ENCODE data around the gene DCK.
"Not testable (repeated sequence)": the region's sequence is repeated elsewhere in the genome, so short reads cannot be mapped to it uniquely, and the experiment has no call there.

Gene DCK

DNA sequence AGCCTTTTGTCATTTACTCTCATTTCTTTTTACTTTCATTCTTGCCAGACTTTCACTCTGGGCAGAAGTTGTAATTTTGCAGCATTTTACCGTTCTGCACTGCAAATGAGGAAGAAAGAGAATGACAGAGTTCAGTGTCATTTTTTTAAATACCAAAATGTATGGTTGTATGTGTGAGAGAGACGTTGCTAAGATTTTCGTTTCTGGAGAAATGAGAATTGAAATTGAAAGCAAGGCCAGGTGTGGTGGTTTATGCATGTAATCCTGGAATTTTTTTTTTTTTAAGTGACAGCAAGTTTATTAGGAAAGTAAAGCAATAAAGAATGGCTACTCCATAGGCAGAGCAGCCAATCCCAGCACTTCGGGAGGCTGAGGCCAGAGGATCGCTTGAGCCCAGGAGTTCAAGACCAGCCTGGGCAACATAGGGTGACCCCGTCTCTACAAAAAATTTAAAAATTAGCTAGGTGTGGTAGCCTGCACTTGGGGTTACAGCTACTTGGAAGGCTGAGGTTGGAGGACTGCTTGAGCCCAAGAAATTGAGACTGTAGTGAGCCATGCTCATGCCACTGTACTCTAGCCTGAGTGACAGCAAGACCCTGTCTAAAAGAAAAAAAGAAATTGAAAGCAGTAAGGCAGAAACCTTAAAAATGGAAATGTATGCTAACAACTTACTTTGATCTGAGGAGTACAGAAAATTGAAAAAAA lies 12.9 kb downstream of the DCK start:
- Histone ChIP-seq H3K36me3 (no peaks in the 10 kb centered on the region), H3K27me3 (no peaks in the 10 kb centered on the region), H3K4me1 (peaks cover 5% of the 10 kb centered on the region), H3K9me3 (no peaks in the 10 kb centered on the region), H3K4me3 (ENCODE audit: low read depth, low read length) (no peak overlapping the region)
- DNase-seq, result no peak
- no peak for TF ChIP-seq CTCF (IDR thresholded peaks at IDR 0.05; ENCODE audit: low read depth, low read length)

- Histone ChIP-seq H3K9me3 (no peaks in the 10 kb centered on the region), H3K36me3 (no peaks in the 10 kb centered on the region), H3K27me3 (no peaks in the 10 kb centered on the region), H3K4me1 (peaks cover 5% of the 10 kb centered on the region), H3K4me3 (ENCODE audit: low read depth, low read length) (no peak overlapping the region)
- no peak for DNase-seq
- TF ChIP-seq CTCF (IDR thresholded peaks at IDR 0.05; ENCODE audit: low read depth, low read length), result no peak
Measured at GRCh38 chr4:71008196-71008595, 14.7 kb downstream of the DCK start.

DNA sequence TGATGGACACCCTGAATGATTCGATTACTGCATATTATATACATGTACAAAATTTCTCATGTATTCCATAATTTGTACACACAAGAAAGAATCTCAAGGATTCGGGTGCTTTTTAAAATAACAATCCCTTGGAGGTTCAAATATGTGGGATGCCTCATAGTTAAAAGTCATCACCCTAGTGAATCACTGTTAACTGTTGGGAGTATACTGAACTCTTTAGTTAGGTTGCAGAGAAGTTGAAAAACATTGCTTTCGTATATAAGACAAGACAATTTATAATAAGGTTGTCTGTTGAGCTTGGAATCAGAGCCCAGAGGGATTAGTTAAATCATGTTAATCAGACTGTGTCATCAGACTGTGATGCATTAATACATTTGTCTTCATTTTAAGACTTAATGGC lies 15.6 kb downstream of the DCK start:
- H3K4me1 ChIP-seq, result peaks cover 5% of the 10 kb centered on the region
- H3K9me3 ChIP-seq, result no peaks in the 10 kb centered on the region
- DNase-seq, result no peak
- H3K4me3 ChIP-seq (ENCODE audit: low read depth, low read length), result no peak overlapping the region
- no peak for TF ChIP-seq CTCF (IDR thresholded peaks at IDR 0.05; ENCODE audit: low read depth, low read length)
- no peaks in the 10 kb centered on the region for H3K36me3 ChIP-seq
- no peaks in the 10 kb centered on the region for H3K27me3 ChIP-seq

DNA sequence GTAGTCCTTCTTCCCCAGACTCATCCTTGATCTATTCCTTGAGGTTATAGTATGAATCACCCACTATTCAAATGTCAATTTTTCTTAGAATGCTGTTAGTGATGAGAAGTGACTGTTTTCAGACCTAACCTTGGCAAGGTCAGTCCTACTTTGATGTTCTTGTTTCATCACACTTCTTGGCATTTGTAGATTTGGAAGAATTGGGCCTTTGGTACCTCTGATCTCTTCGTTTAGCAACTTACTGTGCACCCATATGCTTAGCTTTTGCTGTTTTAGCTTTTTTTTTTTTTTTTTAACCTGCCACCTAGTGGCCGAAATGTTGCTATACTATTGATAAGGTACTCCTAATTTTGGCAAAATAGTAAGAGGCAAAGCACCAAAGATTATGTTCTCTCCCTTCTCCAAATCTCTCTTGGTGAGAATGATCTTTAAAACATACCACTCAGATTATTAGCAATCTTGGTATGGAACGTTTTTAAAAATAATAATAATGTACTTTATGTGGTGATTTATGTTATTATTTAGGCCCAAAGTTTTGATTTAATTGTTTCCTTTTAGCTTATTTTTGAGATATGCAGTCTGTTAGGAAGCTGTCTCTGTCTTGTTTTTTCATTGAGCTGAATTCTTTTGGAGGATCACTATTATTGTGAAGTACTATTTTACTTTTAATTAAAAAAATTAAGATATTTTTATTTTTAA lies 16.6 kb downstream of the DCK start:
- TF ChIP-seq CTCF (IDR thresholded peaks at IDR 0.05; ENCODE audit: low read depth, low read length), result peak; percentile 70
- Histone ChIP-seq H3K4me3 (ENCODE audit: low read depth, low read length) (no peak overlapping the region), H3K9me3 (no peaks in the 10 kb centered on the region), H3K36me3 (no peaks in the 10 kb centered on the region), H3K4me1 (peaks cover 5% of the 10 kb centered on the region), H3K27me3 (no peaks in the 10 kb centered on the region)
- DNase-seq, result no peak

GRCh38 chr4:71011451-71011850 lies 18.0 kb downstream of the DCK start:
- no peaks in the 10 kb centered on the region for H3K9me3 ChIP-seq
- H3K27me3 ChIP-seq, result no peaks in the 10 kb centered on the region
- H3K4me1 ChIP-seq, result peaks cover 5% of the 10 kb centered on the region
- H3K36me3 ChIP-seq, result no peaks in the 10 kb centered on the region
- DNase-seq, result no peak
- no peak overlapping the region for H3K4me3 ChIP-seq (ENCODE audit: low read depth, low read length)
- no peak for TF ChIP-seq CTCF (IDR thresholded peaks at IDR 0.05; ENCODE audit: low read depth, low read length)

DNA sequence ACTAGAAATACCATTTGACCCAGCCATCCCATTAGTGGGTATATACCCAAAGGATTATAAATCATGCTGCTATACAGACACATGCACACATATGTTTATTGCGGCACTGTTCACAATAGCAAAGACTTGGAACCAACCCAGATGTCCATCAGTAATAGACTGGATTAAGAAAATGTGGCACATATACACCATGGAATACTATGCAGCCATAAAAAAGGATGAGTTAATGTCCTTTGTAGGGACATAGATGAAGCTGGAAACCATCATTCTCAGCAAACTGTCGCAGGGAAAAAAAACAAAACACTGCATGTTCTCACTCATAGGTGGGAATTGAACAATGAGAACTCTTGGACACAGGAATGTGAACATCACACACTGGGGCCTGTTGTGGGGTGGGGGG lies 23.9 kb downstream of the DCK start:
- not testable (repeated sequence) for DNase-seq; H3K27me3 ChIP-seq; H3K4me3 ChIP-seq (ENCODE audit: low read depth, low read length); H3K36me3 ChIP-seq; H3K4me1 ChIP-seq; H3K9me3 ChIP-seq
